ENCODE results near the gene SHISAL1.
"Not testable (repeated sequence)": the region's sequence is repeated elsewhere in the genome, so short reads cannot be mapped to it uniquely, and the experiment has no call there.

Gene SHISAL1

DNA sequence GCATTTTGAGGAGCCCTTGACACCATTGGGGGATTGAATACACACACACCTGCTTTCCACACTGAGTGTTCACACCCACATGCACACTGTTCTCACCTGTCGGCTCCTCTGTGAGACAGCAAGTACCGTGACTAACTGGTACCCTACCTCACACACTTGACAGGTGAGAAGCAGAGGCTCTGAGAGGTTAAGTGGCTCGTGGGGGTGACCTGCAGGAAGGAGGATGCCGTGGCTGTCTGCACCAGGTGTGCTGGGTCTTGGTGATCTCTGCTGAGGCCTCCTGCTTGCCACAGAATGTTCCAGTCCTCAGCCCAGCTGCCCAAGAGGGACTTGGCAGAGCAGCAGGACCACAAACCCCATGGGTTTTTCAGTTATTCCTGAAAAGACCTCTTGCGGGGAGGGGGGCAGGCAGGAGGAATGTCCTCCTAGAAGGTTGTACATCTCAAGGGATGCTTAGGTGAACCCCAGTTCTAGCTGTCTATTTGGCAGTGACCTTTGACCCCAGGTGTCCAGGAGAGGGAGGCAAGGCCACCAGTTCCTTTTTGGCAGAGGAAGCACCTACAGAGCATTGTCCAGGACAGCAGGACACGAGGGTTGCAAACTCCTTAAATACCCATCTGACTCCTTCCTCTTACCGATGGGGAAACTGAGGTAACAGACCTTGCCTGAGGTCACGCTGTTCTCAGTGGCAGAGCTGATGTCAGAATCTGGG is 66.0 kb downstream of the SHISAL1 start:
- Mint-ChIP-seq H3K4me3 (no peak overlapping the region), H3K27ac (no peak overlapping the region)

GRCh38 chr22:44245867-44246266 is 66.9 kb downstream of the SHISAL1 start:
- no peak overlapping the region for H3K27ac Mint-ChIP-seq
- H3K9me3 Mint-ChIP-seq: peaks cover 15% of the 10 kb centered on the region
- peaks cover 4% of the 10 kb centered on the region for H3K27me3 Mint-ChIP-seq (ENCODE audit: low read depth)
- no peak overlapping the region for H3K4me3 Mint-ChIP-seq
- H3K36me3 Mint-ChIP-seq (ENCODE audit: low read depth): no peaks in the 10 kb centered on the region
- H3K4me1 Mint-ChIP-seq (ENCODE audit: low read depth): no peaks in the 10 kb centered on the region

More for the DNA sequence above, 66.0 kb downstream of the SHISAL1 start:
- Mint-ChIP-seq H3K36me3 (ENCODE audit: low read depth) (no peaks in the 10 kb centered on the region), H3K27me3 (ENCODE audit: low read depth) (no peaks in the 10 kb centered on the region), H3K4me1 (ENCODE audit: low read depth) (no peaks in the 10 kb centered on the region), H3K9me3 (peaks cover 15% of the 10 kb centered on the region)

DNA sequence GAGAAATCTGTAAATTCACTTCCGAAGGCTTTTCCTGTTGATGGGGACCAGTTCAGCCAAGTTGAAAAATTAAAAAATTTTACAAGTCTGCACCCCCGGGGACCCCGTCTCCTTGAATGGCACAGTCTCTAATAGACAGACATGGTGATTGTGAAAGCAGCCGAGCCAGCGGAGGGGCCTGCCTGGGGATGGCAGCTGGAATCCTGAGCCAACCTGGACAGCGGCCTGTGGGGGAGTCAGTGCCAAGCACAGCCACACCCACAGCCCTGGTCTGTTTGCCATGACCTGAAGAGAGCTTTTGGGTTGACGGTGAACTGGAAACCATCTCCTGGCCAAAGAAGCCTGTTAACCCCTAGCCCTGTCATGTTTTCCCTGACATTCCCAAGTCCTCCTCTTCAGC is 67.3 kb downstream of the SHISAL1 start:
- Mint-ChIP-seq H3K27me3 (ENCODE audit: low read depth) (peaks cover 4% of the 10 kb centered on the region), H3K36me3 (ENCODE audit: low read depth) (no peaks in the 10 kb centered on the region), H3K4me1 (ENCODE audit: low read depth) (no peaks in the 10 kb centered on the region), H3K9me3 (peaks cover 14% of the 10 kb centered on the region), H3K4me3 (no peak overlapping the region), H3K27ac (no peak overlapping the region)

- peaks cover 3% of the 10 kb centered on the region for H3K9me3 Mint-ChIP-seq
- H3K36me3 Mint-ChIP-seq (ENCODE audit: low read depth): no peaks in the 10 kb centered on the region
- no peaks in the 10 kb centered on the region for H3K4me1 Mint-ChIP-seq (ENCODE audit: low read depth)
- no peak overlapping the region for H3K4me3 Mint-ChIP-seq
- no peak overlapping the region for H3K27ac Mint-ChIP-seq
- H3K27me3 Mint-ChIP-seq (ENCODE audit: low read depth): peaks cover 7% of the 10 kb centered on the region
Measured at GRCh38 chr22:44244265-44244822, 68.4 kb downstream of the SHISAL1 start.

DNA sequence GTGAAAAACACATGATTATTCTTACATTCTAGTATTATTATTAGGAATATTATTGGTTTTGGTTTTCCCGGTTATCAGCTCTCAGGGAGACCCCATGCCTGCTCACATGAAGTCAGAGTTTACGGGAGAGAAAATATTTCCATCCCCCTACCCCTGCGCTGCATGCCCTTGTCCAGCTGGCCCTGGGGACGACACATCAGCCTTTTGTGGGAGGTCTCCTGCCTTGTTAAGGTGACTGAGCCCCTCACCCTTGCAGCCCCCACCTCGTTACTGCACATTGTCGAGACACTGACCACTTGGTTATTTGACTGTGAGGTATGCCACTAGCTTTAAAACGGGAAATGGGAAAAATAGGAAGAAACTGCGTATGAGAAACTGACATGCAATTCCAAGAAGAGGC is 69.0 kb downstream of the SHISAL1 start:
- H3K4me1 Mint-ChIP-seq (ENCODE audit: low read depth): no peaks in the 10 kb centered on the region
- H3K36me3 Mint-ChIP-seq (ENCODE audit: low read depth): no peaks in the 10 kb centered on the region
- H3K9me3 Mint-ChIP-seq: peaks cover 3% of the 10 kb centered on the region
- H3K4me3 Mint-ChIP-seq: no peak overlapping the region
- peaks cover 11% of the 10 kb centered on the region for H3K27me3 Mint-ChIP-seq (ENCODE audit: low read depth)
- H3K27ac Mint-ChIP-seq: no peak overlapping the region

DNA sequence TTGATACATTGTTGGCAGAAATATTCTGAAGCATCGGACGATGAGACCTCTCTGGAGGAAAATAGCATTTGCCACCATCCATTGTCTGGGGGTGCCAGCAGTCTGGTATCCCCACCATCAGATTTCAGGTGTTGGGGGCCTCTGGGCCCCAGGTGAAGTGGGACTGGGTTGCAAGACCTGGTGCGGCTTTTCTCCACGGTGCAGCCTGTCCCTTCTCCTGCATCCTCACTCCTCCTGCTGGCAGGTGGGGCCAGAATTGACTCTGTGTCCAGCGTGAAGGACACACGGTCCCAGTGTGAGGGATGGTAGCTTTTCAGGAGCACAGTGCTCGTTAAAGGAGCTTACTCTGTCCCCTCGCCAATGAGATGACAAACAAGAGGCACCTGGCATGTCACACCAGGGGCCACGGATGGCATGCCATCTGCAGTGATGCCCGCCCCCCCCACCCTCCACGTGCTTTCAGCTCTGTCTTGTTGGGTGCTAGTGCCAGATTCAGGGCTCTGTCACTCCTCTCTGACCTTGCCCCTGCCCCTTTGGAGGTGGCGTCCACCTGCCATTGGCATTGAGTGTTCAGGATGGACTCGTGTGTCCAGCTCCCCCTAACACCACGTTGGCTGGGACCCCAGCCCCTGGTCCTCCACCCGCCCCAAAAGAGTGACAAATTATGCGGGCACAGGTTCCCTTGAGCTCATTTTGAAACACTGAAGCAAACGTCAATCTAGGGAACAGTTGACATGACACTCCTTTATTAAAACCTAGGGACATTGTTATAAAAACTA is 69.6 kb downstream of the SHISAL1 start:
- H3K27me3 Mint-ChIP-seq (ENCODE audit: low read depth): peaks cover 11% of the 10 kb centered on the region

DNA sequence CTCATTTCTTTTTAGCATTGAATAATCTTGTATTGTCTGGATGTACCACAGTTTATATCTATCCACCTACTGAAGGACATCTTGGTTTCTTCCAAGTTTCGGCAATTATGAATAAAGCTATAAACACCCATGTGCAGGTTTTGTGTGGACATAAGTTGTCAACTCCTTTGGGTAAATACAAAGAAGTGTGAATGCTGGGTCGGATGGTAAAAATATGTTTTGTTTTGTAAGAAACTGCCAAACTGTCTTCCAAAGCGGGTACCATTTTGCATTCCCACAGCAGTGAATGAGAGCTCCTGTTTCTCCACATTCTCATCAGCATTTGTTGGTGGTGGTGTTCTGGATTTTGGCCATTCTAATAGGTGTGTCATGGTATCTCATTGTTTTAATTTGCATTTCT is 71.6 kb downstream of the SHISAL1 start:
- H3K4me1 Mint-ChIP-seq (ENCODE audit: low read depth); H3K36me3 Mint-ChIP-seq (ENCODE audit: low read depth); H3K27ac Mint-ChIP-seq; H3K4me3 Mint-ChIP-seq; H3K9me3 Mint-ChIP-seq: not testable (repeated sequence)
- H3K27me3 Mint-ChIP-seq (ENCODE audit: low read depth): peaks cover 16% of the 10 kb centered on the region

More for the DNA sequence above, 69.6 kb downstream of the SHISAL1 start:
- no peaks in the 10 kb centered on the region for H3K4me1 Mint-ChIP-seq (ENCODE audit: low read depth)
- no peak overlapping the region for H3K4me3 Mint-ChIP-seq
- H3K27ac Mint-ChIP-seq: no peak overlapping the region
- H3K36me3 Mint-ChIP-seq (ENCODE audit: low read depth): no peaks in the 10 kb centered on the region
- H3K9me3 Mint-ChIP-seq: peaks cover 2% of the 10 kb centered on the region

- Mint-ChIP-seq H3K9me3 (no peaks in the 10 kb centered on the region), H3K36me3 (ENCODE audit: low read depth) (no peaks in the 10 kb centered on the region), H3K4me1 (ENCODE audit: low read depth) (no peaks in the 10 kb centered on the region), H3K4me3 (no peak overlapping the region), H3K27me3 (ENCODE audit: low read depth) (peaks cover 18% of the 10 kb centered on the region), H3K27ac (no peak overlapping the region)
Measured at GRCh38 chr22:44237290-44237689, 75.5 kb downstream of the SHISAL1 start.

- H3K4me3 Mint-ChIP-seq; H3K4me1 Mint-ChIP-seq (ENCODE audit: low read depth); H3K27ac Mint-ChIP-seq; H3K9me3 Mint-ChIP-seq; H3K36me3 Mint-ChIP-seq (ENCODE audit: low read depth): not testable (repeated sequence)
- peaks cover 17% of the 10 kb centered on the region for H3K27me3 Mint-ChIP-seq (ENCODE audit: low read depth)
Measured at GRCh38 chr22:44234372-44234771, 78.4 kb downstream of the SHISAL1 start.

- no peak overlapping the region for H3K27ac Mint-ChIP-seq
- no peaks in the 10 kb centered on the region for H3K36me3 Mint-ChIP-seq (ENCODE audit: low read depth)
- no peaks in the 10 kb centered on the region for H3K4me1 Mint-ChIP-seq (ENCODE audit: low read depth)
- peaks cover 11% of the 10 kb centered on the region for H3K27me3 Mint-ChIP-seq (ENCODE audit: low read depth)
- H3K4me3 Mint-ChIP-seq: no peak overlapping the region
- peaks cover 8% of the 10 kb centered on the region for H3K9me3 Mint-ChIP-seq
Measured at GRCh38 chr22:44231233-44231632, 81.5 kb downstream of the SHISAL1 start.

DNA sequence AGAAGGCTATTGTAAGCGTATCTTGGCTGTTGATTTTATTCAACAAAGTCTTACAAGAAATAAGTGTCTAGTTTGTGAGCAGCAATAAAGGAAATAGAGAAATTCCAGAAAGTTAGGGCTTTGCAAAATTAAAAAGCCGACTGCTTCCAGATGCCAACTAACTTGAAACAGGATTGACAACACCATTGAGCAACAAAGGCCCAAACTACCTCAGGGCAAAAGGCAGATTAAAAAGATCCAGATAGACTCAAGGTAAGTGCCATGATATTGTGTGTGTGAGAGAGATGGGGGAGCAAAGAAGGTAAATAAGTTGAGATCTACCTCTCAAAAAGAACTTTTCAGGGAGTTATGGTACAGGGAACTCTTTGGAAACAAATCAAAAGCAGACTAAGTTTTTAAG is 82.9 kb downstream of the SHISAL1 start:
- H3K36me3 Mint-ChIP-seq (ENCODE audit: low read depth): no peaks in the 10 kb centered on the region
- H3K27me3 Mint-ChIP-seq (ENCODE audit: low read depth): peaks cover 13% of the 10 kb centered on the region
- no peaks in the 10 kb centered on the region for H3K4me1 Mint-ChIP-seq (ENCODE audit: low read depth)
- no peak overlapping the region for H3K27ac Mint-ChIP-seq
- peaks cover 8% of the 10 kb centered on the region for H3K9me3 Mint-ChIP-seq
- no peak overlapping the region for H3K4me3 Mint-ChIP-seq

DNA sequence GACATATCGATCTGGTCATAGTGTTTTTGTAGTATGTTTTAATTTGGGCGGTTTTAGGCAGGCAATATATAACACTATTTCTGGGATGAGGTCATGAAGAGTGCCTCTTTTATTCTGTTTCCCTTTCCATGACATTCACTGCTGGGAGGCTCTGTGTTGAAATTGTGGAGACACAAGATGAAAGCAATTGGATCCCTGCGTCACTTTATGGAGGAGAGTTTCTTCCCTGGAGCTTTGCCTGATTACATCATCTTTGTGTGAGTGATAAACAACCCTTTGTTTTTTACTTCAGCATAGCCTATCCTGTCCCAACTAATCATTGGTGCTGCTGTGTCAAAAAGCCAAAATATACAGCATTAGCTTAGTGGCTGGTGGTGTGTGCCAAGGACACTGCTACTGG is 83.4 kb downstream of the SHISAL1 start:
- Mint-ChIP-seq H3K27ac (no peak overlapping the region), H3K9me3 (peaks cover 8% of the 10 kb centered on the region), H3K27me3 (ENCODE audit: low read depth) (peaks cover 13% of the 10 kb centered on the region), H3K4me1 (ENCODE audit: low read depth) (no peaks in the 10 kb centered on the region), H3K36me3 (ENCODE audit: low read depth) (no peaks in the 10 kb centered on the region), H3K4me3 (no peak overlapping the region)

DNA sequence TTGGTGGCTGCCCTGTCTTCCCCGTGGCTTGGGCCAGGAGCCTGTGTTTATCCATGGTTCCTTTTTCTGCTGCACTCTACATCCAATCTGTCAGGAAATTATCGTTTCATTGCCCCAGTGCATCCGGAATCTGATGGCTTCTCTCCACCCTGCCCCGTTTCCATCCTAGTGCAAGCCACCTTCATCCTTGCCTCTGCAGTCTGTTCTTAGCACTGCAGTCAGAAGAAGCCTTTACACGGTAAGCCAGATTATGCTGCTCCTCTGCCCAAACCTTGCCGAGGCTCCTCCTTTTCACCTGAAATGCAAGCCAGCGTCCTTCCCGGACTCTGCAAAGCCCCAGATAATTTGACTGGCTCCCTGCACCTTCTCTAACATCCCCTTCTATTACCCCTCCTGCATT is 86.9 kb downstream of the SHISAL1 start:
- Mint-ChIP-seq H3K36me3 (ENCODE audit: low read depth) (no peaks in the 10 kb centered on the region), H3K4me3 (no peak overlapping the region), H3K27me3 (ENCODE audit: low read depth) (peaks cover 10% of the 10 kb centered on the region), H3K27ac (no peak overlapping the region), H3K9me3 (peaks cover 8% of the 10 kb centered on the region), H3K4me1 (ENCODE audit: low read depth) (no peaks in the 10 kb centered on the region)

DNA sequence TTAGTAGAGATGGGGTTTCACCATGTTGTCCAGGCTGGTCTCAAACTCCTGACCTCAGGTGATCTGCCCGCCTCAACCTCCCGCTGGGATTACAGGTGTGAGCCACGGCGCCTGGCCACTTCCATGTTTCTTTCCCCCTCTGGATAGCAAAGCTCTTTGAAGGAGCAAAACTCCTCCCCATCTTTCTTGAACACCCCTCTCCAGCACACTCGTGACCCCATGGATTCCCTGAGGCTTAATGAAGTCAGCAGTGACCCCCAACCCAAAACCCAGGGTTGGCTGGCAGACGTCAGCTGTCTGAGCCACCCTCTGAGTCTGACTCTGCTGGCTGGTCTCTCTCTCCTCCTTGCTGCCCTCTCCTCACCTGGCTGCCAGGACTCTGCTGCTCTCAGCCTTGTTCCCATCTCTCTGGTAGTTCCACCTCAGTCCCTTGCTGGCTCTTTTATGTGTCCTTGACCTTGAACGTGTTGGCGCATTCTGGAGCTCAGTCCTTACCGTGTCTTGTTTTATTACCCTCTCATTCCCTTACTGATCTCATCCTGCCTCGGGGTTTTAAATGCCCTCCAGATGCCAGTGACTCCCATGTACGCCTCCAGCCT is 87.6 kb downstream of the SHISAL1 start:
- no peak overlapping the region for H3K4me3 Mint-ChIP-seq
- H3K27ac Mint-ChIP-seq: no peak overlapping the region
- peaks cover 9% of the 10 kb centered on the region for H3K27me3 Mint-ChIP-seq (ENCODE audit: low read depth)
- H3K4me1 Mint-ChIP-seq (ENCODE audit: low read depth): no peaks in the 10 kb centered on the region
- no peaks in the 10 kb centered on the region for H3K36me3 Mint-ChIP-seq (ENCODE audit: low read depth)
- peaks cover 8% of the 10 kb centered on the region for H3K9me3 Mint-ChIP-seq

DNA sequence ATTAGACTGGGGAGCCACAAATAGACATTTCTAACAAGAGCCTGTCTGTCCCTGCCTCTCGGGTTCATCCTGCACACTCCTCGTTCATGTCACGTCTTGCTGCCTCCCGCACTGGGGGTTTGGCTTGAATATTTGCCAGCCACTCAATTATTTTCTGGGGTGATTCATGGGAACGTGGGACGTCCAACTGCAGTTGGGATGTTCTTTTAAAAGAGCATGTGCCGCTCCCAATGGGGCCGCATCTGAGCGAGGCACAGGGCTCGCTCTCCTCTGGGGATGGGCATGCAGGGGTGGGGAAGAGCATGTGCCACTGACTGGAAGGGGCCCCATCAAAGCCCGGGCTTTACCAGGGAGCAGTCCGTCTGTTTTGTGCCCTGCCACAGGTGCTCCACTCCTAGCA is 88.6 kb downstream of the SHISAL1 start:
- no peaks in the 10 kb centered on the region for H3K9me3 Mint-ChIP-seq
- H3K36me3 Mint-ChIP-seq (ENCODE audit: low read depth): no peaks in the 10 kb centered on the region
- H3K27ac Mint-ChIP-seq: no peak overlapping the region
- no peak overlapping the region for H3K4me3 Mint-ChIP-seq
- H3K27me3 Mint-ChIP-seq (ENCODE audit: low read depth): peaks cover 4% of the 10 kb centered on the region
- H3K4me1 Mint-ChIP-seq (ENCODE audit: low read depth): no peaks in the 10 kb centered on the region
